HEK293 (cell line): ENCODE measurements around the gene PLEKHA6.

Experiments used
- CTCF ChIA-PET: fragments of 350-600 bp; formaldehyde crosslinking; extraction: SDS; loops from one replicate; lab custom pipeline; 2021; ENCODE audit warnings: antibody characterized with exemption; lab: Yijun Ruan, JAX
- POLR2A ChIA-PET: fragments of 300-600 bp; formaldehyde crosslinking; extraction: SDS; loops from one replicate; lab custom pipeline; 2020; ENCODE audit warnings: antibody characterized with exemption, inconsistent platforms; lab: Yijun Ruan, JAX
- H3K27ac ChIP-seq: fragments of 200-500 bp; sonication (Bioruptor generic); 2 replicates; pipeline ENCODE4 v1.5.1; 2014; ENCODE audit warnings: low read depth, low read length, control low read depth, inconsistent platforms; ENCODE audit errors: extremely low read depth
- H3K36me3 ChIP-seq, 2 experiments: fragments of 200-500 bp in 1 of 2; sonication (Bioruptor generic) in 1 of 2; 1 replicate in 1 of 2; 2 replicates in 1 of 2; pipeline ENCODE4 v1.5.1; 2014 to 2017; ENCODE audit warnings: inconsistent platforms in 2 of 2, low read length in 2 of 2; ENCODE audit not compliant: control insufficient read depth in 2 of 2, insufficient read depth in 1 of 2
- H3K4me1 ChIP-seq: fragments of 200-500 bp; sonication (Bioruptor generic); 2 replicates; pipeline ENCODE4 v1.5.1; 2014; ENCODE audit warnings: mild to moderate bottlenecking, low read length, inconsistent platforms; ENCODE audit not compliant: control insufficient read depth, insufficient read depth
- H3K4me3 ChIP-seq: 2 replicates; pipeline ENCODE4 v1.5.1; 2011; ENCODE audit warnings: low read depth, mild to moderate bottlenecking, control low read depth, low read length, moderate library complexity
- H3K9me3 ChIP-seq: fragments of 200-500 bp; sonication (Bioruptor generic); 2 replicates; pipeline ENCODE4 v1.5.1; 2014; ENCODE audit warnings: low read depth, low read length, inconsistent platforms; ENCODE audit not compliant: control insufficient read depth, insufficient read depth
- EGR2 ChIP-seq: fragments of 450-650 bp; formaldehyde crosslinking; IDR thresholded peaks from 2 replicates; pipeline ENCODE4 v1.5.1; 2016; ENCODE audit warnings: low read depth, missing biosample characterization, missing genetic modification characterization
- GLI4 ChIP-seq: fragments of 450-650 bp; formaldehyde crosslinking; IDR thresholded peaks from 2 replicates; pipeline ENCODE4 v1.5.1; 2016; ENCODE audit warnings: missing biosample characterization, missing genetic modification characterization
- PRDM1 ChIP-seq: fragments of 450-650 bp; formaldehyde crosslinking; IDR thresholded peaks from 2 replicates; pipeline ENCODE4; 2016; ENCODE audit warnings: missing biosample characterization, missing genetic modification characterization
- ZBTB17 ChIP-seq: fragments of 450-650 bp; formaldehyde crosslinking; IDR thresholded peaks from 2 replicates; pipeline ENCODE4 v1.5.1; 2016; ENCODE audit warnings: missing biosample characterization, missing genetic modification characterization
- ZFHX2 ChIP-seq: fragments of 450-650 bp; formaldehyde crosslinking; conservative IDR thresholded peaks from 2 replicates; pipeline ENCODE4 v1.5.1; 2016; ENCODE audit warnings: missing biosample characterization, missing genetic modification characterization
- ZNF121 ChIP-seq: fragments of 450-650 bp; formaldehyde crosslinking; IDR thresholded peaks from 2 replicates; pipeline ENCODE4 v1.5.1; 2016; ENCODE audit warnings: missing biosample characterization, missing genetic modification characterization
- ZNF514 ChIP-seq: fragments of 450-650 bp; formaldehyde crosslinking; IDR thresholded peaks from 2 replicates; pipeline ENCODE4 v1.5.1; 2016; ENCODE audit warnings: missing biosample characterization, missing genetic modification characterization
- ZNF610 ChIP-seq: fragments of 450-650 bp; formaldehyde crosslinking; IDR thresholded peaks from 2 replicates; pipeline ENCODE4 v1.5.1; 2016; ENCODE audit warnings: missing biosample characterization, missing genetic modification characterization, borderline replicate concordance
- ZNF660 ChIP-seq: fragments of 450-650 bp; IDR thresholded peaks from 2 replicates; pipeline ENCODE4 v1.5.1; 2018; ENCODE audit warnings: missing biosample characterization, mild to moderate bottlenecking, missing genetic modification characterization
- ZNF768 ChIP-seq: fragments of 450-650 bp; formaldehyde crosslinking; IDR thresholded peaks from 2 replicates; pipeline ENCODE4 v1.5.1; 2018; ENCODE audit warnings: missing biosample characterization, mild to moderate bottlenecking, missing genetic modification characterization
- ZNF777 ChIP-seq: fragments of 450-650 bp; formaldehyde crosslinking; IDR thresholded peaks from 2 replicates; pipeline ENCODE4 v1.5.1; 2017; ENCODE audit warnings: missing biosample characterization, missing genetic modification characterization, borderline replicate concordance
- ZNF785 ChIP-seq: fragments of 450-650 bp; formaldehyde crosslinking; IDR thresholded peaks from 2 replicates; pipeline ENCODE4 v1.5.1; 2016; ENCODE audit warnings: missing biosample characterization, missing genetic modification characterization
- ZNF792 ChIP-seq: fragments of 450-650 bp; formaldehyde crosslinking; IDR thresholded peaks from 2 replicates; pipeline ENCODE4 v1.5.1; 2016; ENCODE audit warnings: missing biosample characterization, missing genetic modification characterization
- TF ChIP-seq, protein P1 (sequence below): fragments of 450-650 bp; formaldehyde crosslinking; IDR thresholded peaks from 2 replicates; pipeline ENCODE4 v1.5.1; 2016; ENCODE audit warnings: missing biosample characterization, missing genetic modification characterization
- TF ChIP-seq, protein P2 (sequence below): fragments of 450-650 bp; formaldehyde crosslinking; IDR thresholded peaks from 2 replicates; pipeline ENCODE4 v1.5.1; 2016; ENCODE audit warnings: missing biosample characterization, missing genetic modification characterization
- TF ChIP-seq, protein P3 (sequence below): fragments of 450-650 bp; formaldehyde crosslinking; conservative IDR thresholded peaks from 2 replicates; pipeline ENCODE4 v1.5.1; 2016; ENCODE audit warnings: low read depth, missing biosample characterization, missing genetic modification characterization

The PLEKHA6 gene

DNA sequence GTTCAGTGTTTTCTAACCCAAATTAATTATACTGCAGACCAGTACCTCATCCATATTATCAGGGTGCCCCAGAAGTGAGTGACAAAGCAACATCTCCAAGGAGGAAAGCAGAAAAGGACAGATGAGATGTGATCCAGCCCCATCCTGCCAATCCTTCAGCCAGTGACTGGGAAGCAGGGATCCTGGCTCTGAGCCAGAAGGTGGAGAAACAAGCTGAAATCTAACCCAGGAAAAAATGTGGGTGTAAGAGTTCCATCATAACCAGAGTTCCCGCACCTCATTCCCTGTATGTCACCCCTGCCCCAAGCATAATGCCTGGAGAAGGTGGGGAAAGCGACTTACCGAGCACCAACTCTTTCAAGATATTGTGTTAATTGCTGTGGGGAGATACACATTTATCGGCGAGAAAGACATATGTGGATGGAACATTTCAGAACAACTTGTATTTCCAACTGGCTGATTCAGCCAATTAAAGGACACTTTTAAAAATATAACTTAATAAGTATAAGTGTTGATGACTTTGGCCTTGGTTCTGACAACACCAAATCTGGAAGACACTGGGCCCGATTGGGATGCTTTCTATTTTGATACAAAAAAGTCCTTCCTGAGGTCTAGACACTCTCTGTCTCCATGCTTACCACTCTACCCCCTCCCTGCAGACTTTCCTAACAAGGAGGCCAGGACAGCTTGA, 14.9 kb downstream of the PLEKHA6 start:
- H3K36me3 ChIP-seq, result no peaks in the 10 kb centered on the region
- no peak overlapping the region for H3K27ac ChIP-seq
- ChIA-PET CTCF (interaction anchor here (1.7 to 2.0 kb wide), 2 partner anchors 10 to 19 kb away, joined by 3 to 7 read pairs; no protein-coding TSS in a partner anchor), POLR2A (no interaction called here)
- H3K9me3 ChIP-seq, result no peaks in the 10 kb centered on the region
- H3K4me1 ChIP-seq, result peaks cover 2% of the 10 kb centered on the region; the same call in 1 of the 2 replicates
- no peak overlapping the region for H3K4me3 ChIP-seq
- TF ChIP-seq ZBTB17 (tag by site-specific recombination) (peak; percentile 64), EGR2 (tag by site-specific recombination) (0 out of 2 replicates have a peak, but pooled peaks have one; percentile 34), ZNF660 (0 out of 2 replicates have a peak, but pooled peaks have one; percentile 39), ZNF610 (tag by site-specific recombination) (no peak), ZNF514 (tag by site-specific recombination) (no peak), ZFHX2 (peak; percentile 70)

DNA sequence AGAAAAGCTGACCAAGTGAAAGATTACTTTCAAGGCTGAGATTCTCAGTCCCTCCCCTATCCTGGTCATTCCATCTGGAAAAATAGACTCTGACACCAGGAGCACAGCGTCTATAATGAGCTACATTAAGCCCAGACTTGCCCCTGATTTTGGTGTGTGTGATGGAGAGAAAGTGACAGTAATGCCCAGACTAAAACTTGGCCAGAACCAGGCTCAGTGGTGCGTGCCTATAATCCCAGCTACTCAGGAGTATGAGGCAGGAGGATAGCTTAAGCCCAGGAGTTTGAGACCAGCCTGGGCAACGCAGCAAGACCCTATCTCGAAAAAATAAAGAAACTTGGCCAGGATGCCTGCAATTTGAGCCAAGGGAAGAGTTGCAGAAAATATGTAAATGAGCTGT, 15.9 kb downstream of the PLEKHA6 start:
- TF ChIP-seq ZNF121 (tag by site-specific recombination) (peak; percentile 98), PRDM1 (no peak), ZNF514 (tag by site-specific recombination) (no peak)
- TF ChIP-seq, protein P1, sequence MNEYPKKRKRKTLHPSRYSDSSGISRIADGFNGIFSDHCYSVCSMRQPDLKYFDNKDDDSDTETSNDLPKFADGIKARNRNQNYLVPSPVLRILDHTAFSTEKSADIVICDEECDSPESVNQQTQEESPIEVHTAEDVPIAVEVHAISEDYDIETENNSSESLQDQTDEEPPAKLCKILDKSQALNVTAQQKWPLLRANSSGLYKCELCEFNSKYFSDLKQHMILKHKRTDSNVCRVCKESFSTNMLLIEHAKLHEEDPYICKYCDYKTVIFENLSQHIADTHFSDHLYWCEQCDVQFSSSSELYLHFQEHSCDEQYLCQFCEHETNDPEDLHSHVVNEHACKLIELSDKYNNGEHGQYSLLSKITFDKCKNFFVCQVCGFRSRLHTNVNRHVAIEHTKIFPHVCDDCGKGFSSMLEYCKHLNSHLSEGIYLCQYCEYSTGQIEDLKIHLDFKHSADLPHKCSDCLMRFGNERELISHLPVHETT, result no peak
- ChIA-PET POLR2A (no interaction called here), CTCF (interaction anchor here (0.5 to 2.8 kb wide), 5 partner anchors 9 to 483 kb away, joined by 3 to 13 read pairs (median 4); no protein-coding TSS in a partner anchor)
- Histone ChIP-seq H3K27ac (no peak overlapping the region), H3K36me3 (no peaks in the 10 kb centered on the region), H3K9me3 (no peaks in the 10 kb centered on the region), H3K4me1 (peaks cover 2% of the 10 kb centered on the region; the same call in 1 of the 2 replicates), H3K4me3 (no peak overlapping the region)

DNA sequence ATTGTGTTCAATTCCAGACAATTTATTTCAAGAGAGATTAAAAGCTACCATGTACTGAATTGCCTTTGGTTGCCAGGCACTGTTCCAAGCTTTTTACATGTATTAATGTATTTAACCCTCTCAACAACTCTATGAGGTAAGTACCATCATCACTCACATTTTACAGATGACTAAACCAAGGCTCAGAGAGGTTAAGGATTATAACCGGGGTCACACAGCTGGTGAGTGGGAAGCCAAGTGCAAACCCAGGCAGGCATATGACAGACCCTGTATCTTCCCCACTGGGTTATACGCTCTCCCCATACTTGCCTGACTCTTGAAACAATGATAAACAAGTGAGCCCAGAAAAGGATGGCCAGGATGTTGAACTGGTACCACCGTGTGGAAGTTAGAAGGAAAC, 16.5 kb downstream of the PLEKHA6 start:
- CTCF ChIA-PET, result interaction anchor here (2.0 to 2.8 kb wide), 3 partner anchors 20 to 85 kb away, joined by 7 to 13 read pairs (median 12); no protein-coding TSS in a partner anchor
- Histone ChIP-seq H3K4me1 (peaks cover 2% of the 10 kb centered on the region; the same call in 1 of the 2 replicates), H3K36me3 (no peaks in the 10 kb centered on the region), H3K27ac (no peak overlapping the region), H3K9me3 (no peaks in the 10 kb centered on the region), H3K4me3 (no peak overlapping the region)
- TF ChIP-seq GLI4 (tag by site-specific recombination), result no peak
- no peak for TF ChIP-seq ZNF777 (tag by site-specific recombination)
- TF ChIP-seq ZNF514 (tag by site-specific recombination), result no peak
- TF ChIP-seq, protein P2, sequence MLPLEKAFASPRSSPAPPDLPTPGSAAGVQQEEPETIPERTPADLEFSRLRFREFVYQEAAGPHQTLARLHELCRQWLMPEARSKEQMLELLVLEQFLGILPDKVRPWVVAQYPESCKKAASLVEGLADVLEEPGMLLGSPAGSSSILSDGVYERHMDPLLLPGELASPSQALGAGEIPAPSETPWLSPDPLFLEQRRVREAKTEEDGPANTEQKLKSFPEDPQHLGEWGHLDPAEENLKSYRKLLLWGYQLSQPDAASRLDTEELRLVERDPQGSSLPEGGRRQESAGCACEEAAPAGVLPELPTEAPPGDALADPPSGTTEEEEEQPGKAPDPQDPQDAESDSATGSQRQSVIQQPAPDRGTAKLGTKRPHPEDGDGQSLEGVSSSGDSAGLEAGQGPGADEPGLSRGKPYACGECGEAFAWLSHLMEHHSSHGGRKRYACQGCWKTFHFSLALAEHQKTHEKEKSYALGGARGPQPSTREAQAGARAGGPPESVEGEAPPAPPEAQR (tag by site-specific recombination), result no peak
- TF ChIP-seq ZNF768 (tag by site-specific recombination), result peak; percentile 68; the same call in 1 of the 2 replicates
- POLR2A ChIA-PET, result no interaction called here

DNA sequence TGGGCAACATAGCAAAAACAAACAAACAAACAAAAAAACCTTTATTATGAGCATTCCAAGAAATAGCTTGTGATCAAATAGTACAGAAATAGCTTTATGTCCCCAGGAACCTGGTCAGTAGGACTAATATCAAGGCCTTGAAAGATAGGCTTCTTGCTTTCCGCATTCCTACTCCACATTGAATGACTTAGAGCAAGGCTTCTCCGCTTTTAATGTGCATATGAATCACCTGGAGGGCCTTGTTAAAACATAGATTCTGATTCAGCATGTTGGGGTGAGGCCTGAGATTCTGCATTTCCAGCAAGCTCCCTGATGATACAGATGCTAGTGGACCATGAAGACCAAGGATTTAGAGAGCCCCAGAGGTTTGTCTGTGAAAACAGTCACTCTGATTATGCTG, 17.4 kb downstream of the PLEKHA6 start:
- Histone ChIP-seq H3K4me3 (no peak overlapping the region), H3K9me3 (no peaks in the 10 kb centered on the region), H3K36me3 (no peaks in the 10 kb centered on the region), H3K4me1 (peaks cover 2% of the 10 kb centered on the region; the same call in 1 of the 2 replicates), H3K27ac (no peak overlapping the region)
- CTCF ChIA-PET, result interaction anchor here (1.2 to 2.8 kb wide), 4 partner anchors 21 to 135 kb away, joined by 3 to 13 read pairs (median 8); no protein-coding TSS in a partner anchor
- POLR2A ChIA-PET, result no interaction called here
- TF ChIP-seq ZNF660 (no peak), ZNF792 (tag by site-specific recombination) (no peak), ZNF785 (no peak)
- TF ChIP-seq, protein P3, sequence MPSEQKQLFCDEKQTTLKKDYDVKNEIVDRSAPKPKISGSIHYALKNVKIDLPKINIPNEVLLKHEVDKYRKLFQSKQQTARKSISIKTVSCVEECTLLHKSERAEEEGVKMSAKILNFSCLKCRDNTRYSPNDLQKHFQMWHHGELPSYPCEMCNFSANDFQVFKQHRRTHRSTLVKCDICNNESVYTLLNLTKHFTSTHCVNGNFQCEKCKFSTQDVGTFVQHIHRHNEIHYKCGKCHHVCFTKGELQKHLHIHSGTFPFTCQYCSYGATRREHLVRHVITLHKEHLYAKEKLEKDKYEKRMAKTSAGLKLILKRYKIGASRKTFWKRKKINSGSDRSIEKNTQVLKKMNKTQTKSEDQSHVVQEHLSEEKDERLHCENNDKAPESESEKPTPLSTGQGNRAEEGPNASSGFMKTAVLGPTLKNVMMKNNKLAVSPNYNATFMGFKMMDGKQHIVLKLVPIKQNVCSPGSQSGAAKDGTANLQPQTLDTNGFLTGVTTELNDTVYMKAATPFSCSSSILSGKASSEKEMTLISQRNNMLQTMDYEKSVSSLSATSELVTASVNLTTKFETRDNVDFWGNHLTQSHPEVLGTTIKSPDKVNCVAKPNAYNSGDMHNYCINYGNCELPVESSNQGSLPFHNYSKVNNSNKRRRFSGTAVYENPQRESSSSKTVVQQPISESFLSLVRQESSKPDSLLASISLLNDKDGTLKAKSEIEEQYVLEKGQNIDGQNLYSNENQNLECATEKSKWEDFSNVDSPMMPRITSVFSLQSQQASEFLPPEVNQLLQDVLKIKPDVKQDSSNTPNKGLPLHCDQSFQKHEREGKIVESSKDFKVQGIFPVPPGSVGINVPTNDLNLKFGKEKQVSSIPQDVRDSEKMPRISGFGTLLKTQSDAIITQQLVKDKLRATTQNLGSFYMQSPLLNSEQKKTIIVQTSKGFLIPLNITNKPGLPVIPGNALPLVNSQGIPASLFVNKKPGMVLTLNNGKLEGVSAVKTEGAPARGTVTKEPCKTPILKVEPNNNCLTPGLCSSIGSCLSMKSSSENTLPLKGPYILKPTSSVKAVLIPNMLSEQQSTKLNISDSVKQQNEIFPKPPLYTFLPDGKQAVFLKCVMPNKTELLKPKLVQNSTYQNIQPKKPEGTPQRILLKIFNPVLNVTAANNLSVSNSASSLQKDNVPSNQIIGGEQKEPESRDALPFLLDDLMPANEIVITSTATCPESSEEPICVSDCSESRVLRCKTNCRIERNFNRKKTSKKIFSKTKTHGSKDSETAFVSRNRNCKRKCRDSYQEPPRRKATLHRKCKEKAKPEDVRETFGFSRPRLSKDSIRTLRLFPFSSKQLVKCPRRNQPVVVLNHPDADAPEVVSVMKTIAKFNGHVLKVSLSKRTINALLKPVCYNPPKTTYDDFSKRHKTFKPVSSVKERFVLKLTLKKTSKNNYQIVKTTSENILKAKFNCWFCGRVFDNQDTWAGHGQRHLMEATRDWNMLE (tag by site-specific recombination), result no peak
